GM19328 (cell line): ENCODE measurements around the gene ABCD1.
"Not testable (repeated sequence)": the region's sequence is repeated elsewhere in the genome, so short reads cannot be mapped to it uniquely, and the experiment has no call there.

Experiments used
- ATAC-seq: cut with Tn5 transposase; IDR thresholded peaks from one replicate; pipeline ENCODE4 v1.9.1; 2021; ENCODE audit warnings: mild to moderate bottlenecking, moderate library complexity; ENCODE audit not compliant: unreplicated experiment

Gene ABCD1

GRCh38 chrX:153731845-153732215, 7.2 kb downstream of the ABCD1 start:
- ATAC-seq: no peak

DNA sequence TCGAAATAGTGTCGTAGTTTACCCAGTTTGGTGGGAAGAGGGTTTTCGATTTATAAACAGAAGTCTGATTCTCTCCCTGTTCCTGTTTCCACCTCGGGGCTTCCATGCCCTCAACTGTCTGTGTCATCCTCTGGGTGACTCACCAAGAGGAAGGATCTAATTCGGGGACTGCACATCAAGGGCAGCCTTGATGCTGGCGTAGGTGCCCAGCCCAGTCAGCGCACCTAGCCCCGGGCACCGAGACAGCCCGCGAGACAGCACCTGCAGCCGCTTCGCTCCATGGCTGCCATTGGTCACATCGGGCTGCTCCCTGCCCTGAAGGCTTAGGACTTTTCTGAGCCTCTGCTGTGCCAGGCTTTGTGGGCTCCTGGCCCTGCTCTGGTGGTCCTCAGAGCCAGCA, 7.7 kb downstream of the ABCD1 start:
- ATAC-seq: no peak

GRCh38 chrX:153733651-153734240, 9.1 kb downstream of the ABCD1 start:
- no peak for ATAC-seq

GRCh38 chrX:153734871-153735270, 10.2 kb downstream of the ABCD1 start:
- ATAC-seq: no peak

DNA sequence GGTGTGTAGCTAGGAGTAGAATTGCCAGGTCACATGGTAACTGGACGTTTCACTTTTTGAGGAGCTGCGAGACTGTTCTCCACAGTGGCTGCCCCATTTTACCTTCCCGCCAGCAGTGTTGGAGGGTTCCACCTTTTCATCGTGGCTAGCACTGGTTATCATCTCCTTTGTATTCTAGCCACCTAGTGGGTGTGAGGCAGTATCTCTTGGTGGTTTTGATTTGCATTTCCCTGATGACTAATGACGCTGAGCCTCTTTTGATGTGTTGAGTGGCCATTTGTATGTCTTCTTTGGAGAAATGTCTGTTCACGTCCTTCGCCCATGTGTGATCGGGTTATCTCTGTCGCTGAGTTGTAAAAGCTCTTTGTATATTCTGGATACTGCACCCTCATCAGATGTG, 10.6 kb downstream of the ABCD1 start:
- ATAC-seq: no peak

GRCh38 chrX:153736071-153736820, 11.6 kb downstream of the ABCD1 start:
- ATAC-seq: no peak

DNA sequence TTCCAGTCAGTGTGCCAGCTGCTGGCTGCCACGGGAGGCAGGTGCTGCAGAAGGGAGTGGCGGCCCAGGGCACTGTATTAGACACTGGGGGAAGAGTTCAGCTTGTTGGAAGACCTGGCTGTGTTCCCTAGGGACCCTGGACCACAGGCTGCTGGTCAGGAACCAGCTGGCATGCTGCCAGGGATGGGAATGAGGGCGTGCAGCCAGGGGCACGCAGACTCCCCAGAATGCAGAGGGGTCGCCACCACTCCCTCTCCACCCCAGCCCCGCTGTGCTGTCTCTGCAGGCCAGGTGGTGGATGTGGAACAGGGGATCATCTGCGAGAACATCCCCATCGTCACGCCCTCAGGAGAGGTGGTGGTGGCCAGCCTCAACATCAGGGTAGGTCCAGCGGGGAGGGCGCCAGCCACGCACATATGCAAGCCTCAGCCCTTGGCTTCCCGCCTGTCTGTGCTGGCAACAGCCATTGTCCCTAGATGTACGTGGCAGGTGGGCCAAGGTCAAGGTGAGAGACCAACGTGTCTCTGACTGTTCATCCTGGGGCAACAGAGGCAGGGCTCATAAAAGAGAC, 12.3 kb downstream of the ABCD1 start:
- no peak for ATAC-seq

- ATAC-seq: no peak
Measured at GRCh38 chrX:153738056-153738605, 13.5 kb downstream of the ABCD1 start.

GRCh38 chrX:153739754-153740486, 15.3 kb downstream of the ABCD1 start:
- no peak for ATAC-seq

- no peak for ATAC-seq
Measured at GRCh38 chrX:153740631-153741222, 16.1 kb downstream of the ABCD1 start.

DNA sequence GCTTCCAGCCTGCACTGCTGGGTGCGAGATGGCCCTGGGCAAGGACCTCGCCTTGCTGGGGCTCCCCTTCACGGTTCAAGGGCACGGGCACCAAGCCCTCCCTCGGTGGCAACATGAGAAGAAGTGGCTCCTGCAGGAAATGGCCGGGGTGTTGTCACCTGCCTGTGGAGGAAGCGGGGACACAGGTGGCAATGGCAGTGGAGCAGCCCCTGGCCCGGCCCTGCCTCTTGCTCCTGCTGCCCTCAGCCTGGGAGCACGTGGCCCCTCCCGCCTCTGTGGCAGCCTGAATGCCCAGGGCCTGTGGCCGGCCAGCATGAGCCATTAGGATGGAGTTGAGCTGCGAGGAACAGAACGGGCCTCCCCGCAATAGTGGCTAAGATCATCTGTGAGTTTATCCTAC, 16.8 kb downstream of the ABCD1 start:
- ATAC-seq: no peak

- not testable (repeated sequence) for ATAC-seq
Measured at GRCh38 chrX:153742111-153742510, 17.5 kb downstream of the ABCD1 start.

DNA sequence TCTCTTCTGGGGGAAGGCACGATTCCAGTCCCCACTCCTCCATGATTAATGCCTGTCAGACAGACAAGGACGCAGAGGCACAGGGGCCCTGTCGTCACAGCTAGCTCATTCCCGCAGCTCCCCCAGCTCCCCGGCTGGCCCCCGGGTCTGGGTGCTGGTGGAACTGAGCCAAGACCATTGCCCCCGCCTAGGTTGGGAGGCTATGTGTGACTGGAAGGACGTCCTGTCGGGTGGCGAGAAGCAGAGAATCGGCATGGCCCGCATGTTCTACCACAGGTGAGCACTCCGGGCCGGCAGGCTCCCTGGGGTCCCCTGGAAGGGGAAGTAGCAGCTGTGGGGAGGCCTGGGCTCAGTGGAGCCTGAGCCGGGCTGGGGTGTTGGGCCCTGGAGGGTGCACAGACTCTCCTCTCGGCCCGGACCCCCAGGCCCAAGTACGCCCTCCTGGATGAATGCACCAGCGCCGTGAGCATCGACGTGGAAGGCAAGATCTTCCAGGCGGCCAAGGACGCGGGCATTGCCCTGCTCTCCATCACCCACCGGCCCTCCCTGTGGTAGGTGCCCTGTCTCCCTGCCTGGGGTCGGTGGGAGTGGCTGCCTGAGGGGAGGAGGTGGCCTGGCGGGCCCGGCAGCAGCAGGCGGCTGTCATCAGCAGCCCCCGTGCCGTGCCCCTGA, 18.3 kb downstream of the ABCD1 start:
- not testable (repeated sequence) for ATAC-seq

DNA sequence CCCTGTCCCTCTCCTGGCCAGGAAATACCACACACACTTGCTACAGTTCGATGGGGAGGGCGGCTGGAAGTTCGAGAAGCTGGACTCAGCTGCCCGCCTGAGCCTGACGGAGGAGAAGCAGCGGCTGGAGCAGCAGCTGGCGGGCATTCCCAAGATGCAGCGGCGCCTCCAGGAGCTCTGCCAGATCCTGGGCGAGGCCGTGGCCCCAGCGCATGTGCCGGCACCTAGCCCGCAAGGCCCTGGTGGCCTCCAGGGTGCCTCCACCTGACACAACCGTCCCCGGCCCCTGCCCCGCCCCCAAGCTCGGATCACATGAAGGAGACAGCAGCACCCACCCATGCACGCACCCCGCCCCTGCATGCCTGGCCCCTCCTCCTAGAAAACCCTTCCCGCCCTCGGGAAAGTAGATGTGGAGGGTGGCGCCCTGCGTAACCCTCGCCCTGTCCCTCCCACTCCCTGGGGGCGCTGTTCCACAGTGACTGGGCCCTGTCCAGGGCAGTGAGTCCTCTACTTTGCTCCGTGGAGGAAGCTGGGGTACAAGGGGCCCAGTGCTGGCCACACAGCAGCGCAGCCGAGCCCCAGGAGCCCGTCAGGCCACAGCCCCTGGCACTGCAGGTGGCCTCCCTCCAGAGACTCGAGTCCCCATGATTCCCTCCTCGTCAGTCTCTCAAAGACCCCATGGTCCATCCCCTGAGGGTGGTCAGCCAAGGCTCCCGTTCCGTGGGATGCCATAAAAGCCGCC, 19.0 kb downstream of the ABCD1 start:
- not testable (repeated sequence) for ATAC-seq

DNA sequence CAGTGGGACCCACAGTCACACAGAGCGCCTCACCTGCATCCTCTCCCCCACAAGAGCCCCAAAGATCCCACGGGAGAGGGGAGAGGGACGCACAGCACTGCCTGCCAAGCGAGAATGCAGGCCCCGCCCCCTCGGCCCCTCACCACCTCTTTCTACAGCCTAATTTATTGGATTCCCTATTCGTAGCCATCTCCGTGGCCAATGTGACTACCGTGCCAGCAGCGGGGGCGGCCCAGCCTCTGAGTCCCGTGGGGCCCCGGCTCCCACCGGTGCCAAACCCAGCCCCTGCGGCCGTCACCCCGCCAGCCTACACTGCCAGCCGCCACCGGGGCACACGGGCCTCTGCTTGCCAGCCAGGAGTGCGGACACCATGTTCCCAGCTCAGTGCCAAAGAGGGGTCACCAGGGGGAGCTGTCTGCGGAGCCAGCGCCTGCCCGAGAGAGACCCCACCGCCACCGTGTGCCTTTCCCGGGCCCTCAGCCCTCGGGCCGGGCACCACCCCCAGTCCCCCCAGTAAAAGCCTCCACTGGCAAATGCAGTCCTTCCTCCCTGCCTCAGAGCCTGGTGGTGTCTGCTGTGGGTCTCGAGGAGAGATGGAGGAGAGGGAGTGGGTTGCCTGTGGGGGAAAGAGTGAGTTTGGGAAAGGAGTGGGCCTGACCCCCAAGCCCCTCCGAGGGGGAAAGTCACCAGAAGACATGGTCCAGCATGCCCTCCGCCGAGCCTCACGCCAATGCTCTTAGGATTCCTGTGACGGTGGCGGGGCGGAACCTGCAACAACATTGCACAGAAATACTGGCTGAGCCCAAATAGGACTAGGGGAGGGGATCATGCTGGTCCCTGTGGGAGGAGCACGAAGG, 19.8 kb downstream of the ABCD1 start:
- ATAC-seq: no peak

- ATAC-seq: not testable (repeated sequence)
Measured at GRCh38 chrX:153745067-153745433, 20.4 kb downstream of the ABCD1 start.

- no peak for ATAC-seq
Measured at GRCh38 chrX:153746359-153746758, 21.7 kb downstream of the ABCD1 start.

- ATAC-seq: not testable (repeated sequence)
Measured at GRCh38 chrX:153746991-153747390, 22.3 kb downstream of the ABCD1 start.

GRCh38 chrX:153749017-153749416, 24.4 kb downstream of the ABCD1 start:
- not testable (repeated sequence) for ATAC-seq
